Stimulated activated naive CD8-positive, alpha-beta T cell treated with anti-CD3 and anti-CD28 coated beads, Interleukin-15, Interleukin-2, amounts not matched to agents 100 ng/mL and 50 ng/mL, for 24 hours (primary cell): ENCODE measurements around the gene ENDOU.

Source experiments
- H3K27ac Mint-ChIP-seq: one replicate; pipeline ENCODE4 v1.8.0; 2021; ENCODE audit warnings: mild to moderate bottlenecking, mixed read lengths
- H3K27me3 Mint-ChIP-seq: one replicate; pipeline ENCODE4 v1.8.0; 2021; ENCODE audit warnings: mixed read lengths
- H3K36me3 Mint-ChIP-seq: one replicate; pipeline ENCODE4 v1.8.0; 2021; ENCODE audit warnings: low read depth, mixed read lengths
- H3K4me1 Mint-ChIP-seq: one replicate; pipeline ENCODE4 v1.8.0; 2021; ENCODE audit warnings: low read depth, mixed read lengths
- H3K4me3 Mint-ChIP-seq: one replicate; pipeline ENCODE4 v1.8.0; 2021; ENCODE audit warnings: mild to moderate bottlenecking, mixed read lengths
- H3K9me3 Mint-ChIP-seq: one replicate; pipeline ENCODE4 v1.8.0; 2021; ENCODE audit warnings: mixed read lengths

Gene ENDOU

GRCh38 chr12:47750916-47751470 lies 25.7 kb upstream of the ENDOU start:
- no peaks in the 10 kb centered on the region for H3K9me3 Mint-ChIP-seq
- H3K36me3 Mint-ChIP-seq: no peaks in the 10 kb centered on the region
- no peak overlapping the region for H3K27ac Mint-ChIP-seq
- H3K27me3 Mint-ChIP-seq: no peaks in the 10 kb centered on the region
- H3K4me3 Mint-ChIP-seq: no peak overlapping the region
- peaks cover 14% of the 10 kb centered on the region for H3K4me1 Mint-ChIP-seq

GRCh38 chr12:47750229-47750798 lies 25.0 kb upstream of the ENDOU start:
- Mint-ChIP-seq H3K4me3 (no peak overlapping the region), H3K4me1 (peaks cover 7% of the 10 kb centered on the region), H3K27ac (no peak overlapping the region), H3K27me3 (no peaks in the 10 kb centered on the region), H3K9me3 (no peaks in the 10 kb centered on the region), H3K36me3 (no peaks in the 10 kb centered on the region)

DNA sequence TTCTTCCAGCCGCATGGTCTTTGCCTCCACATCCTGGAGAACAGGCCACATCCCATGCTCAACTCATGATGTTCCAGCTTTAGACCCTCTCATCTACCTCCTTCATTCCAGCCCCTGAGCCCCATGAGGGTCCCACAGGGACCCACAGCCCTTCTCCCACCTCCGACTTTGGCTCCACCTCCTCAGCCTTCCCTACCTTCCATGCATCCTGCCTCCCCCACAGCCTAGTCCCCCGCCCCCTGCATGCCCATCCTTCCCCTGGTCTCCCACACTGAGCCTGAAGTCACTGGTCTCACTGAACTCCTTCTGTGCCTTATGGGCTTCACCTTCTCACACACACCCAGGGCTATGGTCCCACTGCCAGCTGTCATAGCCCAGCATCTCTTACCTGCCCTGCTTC lies 23.6 kb upstream of the ENDOU start:
- no peaks in the 10 kb centered on the region for H3K9me3 Mint-ChIP-seq
- no peak overlapping the region for H3K4me3 Mint-ChIP-seq
- no peaks in the 10 kb centered on the region for H3K36me3 Mint-ChIP-seq
- H3K4me1 Mint-ChIP-seq: peaks cover 3% of the 10 kb centered on the region
- H3K27me3 Mint-ChIP-seq: no peaks in the 10 kb centered on the region
- no peak overlapping the region for H3K27ac Mint-ChIP-seq

GRCh38 chr12:47748507-47748828 lies 23.2 kb upstream of the ENDOU start:
- Mint-ChIP-seq H3K27ac (no peak overlapping the region), H3K36me3 (no peaks in the 10 kb centered on the region), H3K4me3 (no peak overlapping the region), H3K27me3 (no peaks in the 10 kb centered on the region), H3K9me3 (no peaks in the 10 kb centered on the region), H3K4me1 (peaks cover 3% of the 10 kb centered on the region)

DNA sequence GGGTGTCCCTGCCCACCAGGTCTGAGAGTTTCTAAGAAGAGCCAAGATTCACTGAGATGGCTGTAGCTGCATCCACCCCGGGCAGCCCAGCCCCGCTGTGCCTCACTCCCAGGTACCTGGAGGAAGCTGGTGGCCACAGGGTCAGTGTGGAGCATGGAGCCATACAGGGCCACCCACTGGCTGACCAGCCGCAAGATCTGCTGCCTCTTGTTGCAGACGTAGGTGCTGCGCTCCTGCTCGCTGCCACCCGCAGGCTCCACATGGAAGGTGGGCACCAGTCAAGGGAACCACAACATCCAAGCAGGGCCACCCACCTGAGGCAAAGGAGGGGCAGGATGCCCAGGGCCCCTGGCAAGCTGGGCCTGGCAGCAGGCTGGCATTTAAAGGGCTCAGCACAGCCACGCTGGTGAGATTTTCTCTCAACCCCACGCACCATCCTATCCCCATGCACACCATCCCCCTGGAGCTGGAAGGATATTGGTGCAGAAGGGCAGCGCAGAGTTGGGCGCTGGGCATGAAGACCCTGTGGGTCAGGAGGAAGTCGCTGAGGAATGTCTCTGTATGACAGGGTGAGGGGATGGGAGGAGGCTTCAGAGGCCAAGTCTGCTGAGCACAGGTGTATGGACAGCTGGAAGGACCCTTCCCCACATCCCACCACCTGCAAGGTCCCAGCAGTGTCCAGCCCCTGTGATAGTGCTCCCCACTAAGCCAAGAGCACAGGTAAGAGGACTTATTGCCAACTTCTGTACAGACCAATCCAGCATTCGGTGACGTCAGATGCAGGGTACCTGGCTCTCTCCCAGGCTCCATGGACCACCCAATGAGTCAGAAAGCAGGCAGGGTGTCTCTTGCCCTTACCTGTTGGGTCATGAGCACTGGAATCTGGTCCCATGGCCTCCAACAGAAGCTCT lies 22.6 kb upstream of the ENDOU start:
- H3K4me3 Mint-ChIP-seq: no peak overlapping the region

GRCh38 chr12:47747126-47747525 lies 21.8 kb upstream of the ENDOU start:
- Mint-ChIP-seq H3K27me3 (no peaks in the 10 kb centered on the region), H3K4me3 (no peak overlapping the region), H3K4me1 (peaks cover 4% of the 10 kb centered on the region), H3K36me3 (no peaks in the 10 kb centered on the region), H3K27ac (no peak overlapping the region), H3K9me3 (no peaks in the 10 kb centered on the region)

More for the DNA sequence above, 22.6 kb upstream of the ENDOU start:
- Mint-ChIP-seq H3K36me3 (no peaks in the 10 kb centered on the region), H3K27me3 (no peaks in the 10 kb centered on the region), H3K9me3 (no peaks in the 10 kb centered on the region), H3K4me1 (no peaks in the 10 kb centered on the region), H3K27ac (no peak overlapping the region)

- Mint-ChIP-seq H3K9me3 (no peaks in the 10 kb centered on the region), H3K27me3 (no peaks in the 10 kb centered on the region), H3K4me3 (no peak overlapping the region), H3K36me3 (no peaks in the 10 kb centered on the region), H3K27ac (no peak overlapping the region), H3K4me1 (peaks cover 10% of the 10 kb centered on the region)
These were observed 21.2 kb upstream of the ENDOU start for GRCh38 chr12:47746523-47746922.

- peaks cover 14% of the 10 kb centered on the region for H3K4me1 Mint-ChIP-seq
- no peaks in the 10 kb centered on the region for H3K27me3 Mint-ChIP-seq
- H3K27ac Mint-ChIP-seq: no peak overlapping the region
- H3K9me3 Mint-ChIP-seq: no peaks in the 10 kb centered on the region
- no peak overlapping the region for H3K4me3 Mint-ChIP-seq
- H3K36me3 Mint-ChIP-seq: no peaks in the 10 kb centered on the region
These were observed 20.8 kb upstream of the ENDOU start for GRCh38 chr12:47746073-47746472.

- no peaks in the 10 kb centered on the region for H3K36me3 Mint-ChIP-seq
- peaks cover 18% of the 10 kb centered on the region for H3K4me1 Mint-ChIP-seq
- H3K27me3 Mint-ChIP-seq: no peaks in the 10 kb centered on the region
- no peak overlapping the region for H3K4me3 Mint-ChIP-seq
- no peak overlapping the region for H3K27ac Mint-ChIP-seq
- H3K9me3 Mint-ChIP-seq: no peaks in the 10 kb centered on the region
These were observed 20.3 kb upstream of the ENDOU start for GRCh38 chr12:47745485-47746041.

DNA sequence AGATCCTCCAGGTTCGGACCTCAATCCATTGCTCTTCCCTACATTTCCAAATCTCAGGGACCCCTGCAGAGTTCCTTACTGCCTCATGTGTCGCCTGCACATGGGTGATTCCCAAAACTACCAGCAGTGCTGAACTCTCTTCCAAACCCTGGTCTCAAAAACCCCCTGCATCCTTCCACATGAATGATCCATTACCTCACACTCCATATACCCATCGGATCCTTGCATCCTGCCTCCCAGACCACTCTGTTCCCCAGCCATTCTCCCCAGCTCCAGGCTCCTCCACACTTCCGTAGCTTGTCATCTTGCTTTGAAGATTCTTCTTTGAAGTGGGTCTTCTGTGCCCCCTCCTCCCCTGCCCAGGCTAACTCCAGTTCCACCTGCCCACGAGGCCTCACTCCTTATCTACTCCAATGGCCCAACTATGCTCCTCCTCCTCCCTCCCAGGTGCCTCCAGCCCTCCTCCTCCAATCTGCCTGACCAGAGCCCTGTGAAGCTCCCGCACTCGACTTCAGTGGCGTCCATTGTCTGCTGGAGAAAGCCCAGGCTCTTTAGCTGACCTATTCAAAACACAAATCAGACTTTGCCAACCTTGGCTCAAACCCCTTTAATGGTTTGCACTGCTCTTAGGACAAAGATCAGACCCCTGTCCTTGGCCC lies 19.6 kb upstream of the ENDOU start:
- Mint-ChIP-seq H3K36me3 (no peaks in the 10 kb centered on the region), H3K9me3 (no peaks in the 10 kb centered on the region), H3K27me3 (no peaks in the 10 kb centered on the region), H3K4me3 (no peak overlapping the region), H3K27ac (no peak overlapping the region), H3K4me1 (peaks cover 23% of the 10 kb centered on the region)

DNA sequence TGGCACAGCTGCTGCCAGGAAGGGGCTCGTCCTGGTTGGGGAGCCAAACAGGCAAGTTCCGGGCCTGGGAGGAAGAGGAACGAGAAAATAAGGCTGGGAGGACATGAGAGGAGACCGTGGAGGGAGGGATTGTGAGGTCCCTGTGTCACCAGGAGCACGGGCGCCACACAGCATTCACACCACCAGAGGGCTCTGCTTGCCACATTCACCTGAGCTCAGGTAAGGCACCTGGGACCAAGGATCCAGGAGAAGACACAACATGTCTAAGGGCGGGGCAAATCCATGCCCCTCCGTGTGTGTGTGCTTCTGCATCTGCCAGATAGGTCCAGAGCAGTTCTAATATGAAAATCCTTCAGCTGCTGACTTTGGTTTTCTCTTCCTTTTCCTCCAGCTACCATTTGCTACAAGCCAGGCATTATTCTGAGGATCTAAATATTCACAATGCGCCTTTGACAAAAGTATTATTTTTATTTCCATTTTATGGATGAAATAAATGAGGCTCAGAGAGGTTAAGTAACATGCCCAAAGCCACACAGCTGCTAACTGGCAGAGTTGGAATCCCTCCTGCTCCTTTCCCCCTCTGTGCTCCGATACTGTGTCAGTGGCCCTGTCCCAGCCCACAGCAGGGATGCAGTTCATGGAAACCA lies 18.8 kb upstream of the ENDOU start:
- Mint-ChIP-seq H3K27ac (no peak overlapping the region), H3K4me1 (peaks cover 28% of the 10 kb centered on the region), H3K9me3 (no peaks in the 10 kb centered on the region), H3K27me3 (no peaks in the 10 kb centered on the region), H3K36me3 (no peaks in the 10 kb centered on the region), H3K4me3 (no peak overlapping the region)

GRCh38 chr12:47743311-47743860 lies 18.1 kb upstream of the ENDOU start:
- H3K4me1 Mint-ChIP-seq: peaks cover 28% of the 10 kb centered on the region
- no peak overlapping the region for H3K27ac Mint-ChIP-seq
- no peaks in the 10 kb centered on the region for H3K9me3 Mint-ChIP-seq

DNA sequence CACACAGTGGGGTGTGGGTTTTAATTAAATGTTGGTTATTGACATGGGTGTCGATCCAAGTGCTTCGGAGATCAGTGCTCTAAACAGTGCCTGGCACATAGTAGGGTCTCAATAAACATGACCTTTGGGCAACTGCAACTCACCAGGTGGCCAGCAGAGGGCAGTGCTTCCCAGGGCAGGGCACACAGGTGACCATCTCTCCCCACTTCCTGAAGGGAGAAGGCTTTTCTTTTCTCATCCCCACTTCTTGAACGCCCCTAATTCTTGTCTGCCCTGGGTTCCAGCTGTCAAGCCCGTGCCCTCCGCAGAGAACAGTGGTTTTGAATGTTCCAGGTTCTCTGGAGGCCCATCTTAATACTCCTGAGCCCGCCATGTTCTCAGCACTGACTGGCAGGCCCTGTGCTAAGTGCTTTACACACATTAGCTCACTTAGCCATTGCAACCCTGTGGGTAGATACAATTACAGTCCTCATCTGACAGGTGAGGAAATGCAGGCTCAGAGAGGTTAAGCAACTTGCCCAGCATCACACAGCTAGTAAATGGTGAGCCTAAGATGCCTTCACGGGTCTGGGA lies 17.0 kb upstream of the ENDOU start:
- no peak overlapping the region for H3K4me3 Mint-ChIP-seq
- peaks cover 28% of the 10 kb centered on the region for H3K4me1 Mint-ChIP-seq
- H3K36me3 Mint-ChIP-seq: no peaks in the 10 kb centered on the region
- H3K27ac Mint-ChIP-seq: no peak overlapping the region
- H3K9me3 Mint-ChIP-seq: no peaks in the 10 kb centered on the region
- no peaks in the 10 kb centered on the region for H3K27me3 Mint-ChIP-seq

More at GRCh38 chr12:47743311-47743860, 18.1 kb upstream of the ENDOU start:
- H3K27me3 Mint-ChIP-seq: no peaks in the 10 kb centered on the region
- H3K36me3 Mint-ChIP-seq: no peaks in the 10 kb centered on the region
- H3K4me3 Mint-ChIP-seq: no peak overlapping the region

DNA sequence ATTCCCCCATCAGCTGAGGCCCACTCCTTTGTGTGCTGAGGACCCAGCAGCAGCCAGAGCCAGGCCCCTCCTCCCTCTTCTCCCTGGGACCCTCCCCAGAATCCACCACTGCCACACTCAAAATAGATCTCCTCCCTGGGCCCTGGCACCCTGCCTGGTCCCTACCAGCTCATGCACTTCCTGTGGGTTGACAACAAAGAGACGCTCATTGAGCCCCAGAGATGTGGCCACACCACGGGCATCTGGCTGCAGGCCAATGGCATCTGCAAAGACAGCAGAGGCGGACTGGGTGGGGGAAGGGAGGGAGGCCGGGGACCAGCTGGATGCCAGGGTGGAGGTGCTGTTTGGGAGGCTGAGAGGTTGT lies 16.0 kb upstream of the ENDOU start:
- Mint-ChIP-seq H3K36me3 (no peaks in the 10 kb centered on the region), H3K9me3 (no peaks in the 10 kb centered on the region), H3K27ac (no peak overlapping the region), H3K27me3 (no peaks in the 10 kb centered on the region), H3K4me1 (peaks cover 28% of the 10 kb centered on the region), H3K4me3 (no peak overlapping the region)
